H1 (cell line): ENCODE measurements around the gene BMF.

Experiments
- BCL11A ChIP-seq, 2 experiments: IDR thresholded peaks; one replicate each; pipeline ENCODE4 v1.6.1; 2011; ENCODE audit warnings: low read depth in 2 of 2, low read length in 2 of 2, mild to moderate bottlenecking in 2 of 2
- GTF2F1 ChIP-seq: IDR thresholded peaks from 2 replicates; pipeline ENCODE4 v1.6.1; 2012; ENCODE audit warnings: low read depth, low read length, improper control_type of control experiment, borderline replicate concordance
- KDM1A ChIP-seq: fragments of 200-600, 300-600 bp; sonication (generic); IDR thresholded peaks from 2 replicates; pipeline ENCODE4 v1.7.1; 2016; ENCODE audit warnings: mild to moderate bottlenecking, low read length, borderline replicate concordance
- POLR2AphosphoS5 ChIP-seq: IDR thresholded peaks from 2 replicates; pipeline ENCODE4 v1.6.1; 2011; ENCODE audit warnings: low read depth, low read length
- RAD21 ChIP-seq, 2 experiments: IDR thresholded peaks in 1 of 2; conservative IDR thresholded peaks in 1 of 2; 2 replicates each; pipeline ENCODE4 v1.6.1; 2011; ENCODE audit warnings: low read depth in 2 of 2, low read length in 2 of 2, improper control_type of control experiment in 1 of 2, inconsistent platforms in 1 of 2, mild to moderate bottlenecking in 1 of 2, moderate library complexity in 1 of 2
- RFX5 ChIP-seq: IDR thresholded peaks from 2 replicates; pipeline ENCODE4 v1.6.1; 2011; ENCODE audit warnings: low read depth, low read length, improper control_type of control experiment, borderline replicate concordance
- SP1 ChIP-seq: IDR thresholded peaks from 2 replicates; pipeline ENCODE4 v1.6.1; 2011; ENCODE audit warnings: low read depth, low read length
- TBP ChIP-seq: IDR thresholded peaks from 2 replicates; pipeline ENCODE4 v1.6.1; 2011; ENCODE audit warnings: low read depth, low read length, improper control_type of control experiment
- TF ChIP-seq, protein P1 (sequence below), 3 experiments: IDR thresholded peaks; 1 replicate in 2 of 3; 2 replicates in 1 of 3; pipeline versions ENCODE4 v1.5.1 to v1.6.1; 2011; ENCODE audit warnings: low read length in 3 of 3, mild to moderate bottlenecking in 3 of 3, inconsistent platforms in 2 of 3, low read depth in 1 of 3, moderate library complexity in 1 of 3; ENCODE audit not compliant: insufficient read depth in 1 of 3; ENCODE audit errors: control extremely low read depth in 1 of 3
- TF ChIP-seq, protein P2 (sequence below): IDR thresholded peaks from 2 replicates; pipeline ENCODE4 v1.6.1; 2012; ENCODE audit warnings: low read length, inconsistent platforms

DNA sequence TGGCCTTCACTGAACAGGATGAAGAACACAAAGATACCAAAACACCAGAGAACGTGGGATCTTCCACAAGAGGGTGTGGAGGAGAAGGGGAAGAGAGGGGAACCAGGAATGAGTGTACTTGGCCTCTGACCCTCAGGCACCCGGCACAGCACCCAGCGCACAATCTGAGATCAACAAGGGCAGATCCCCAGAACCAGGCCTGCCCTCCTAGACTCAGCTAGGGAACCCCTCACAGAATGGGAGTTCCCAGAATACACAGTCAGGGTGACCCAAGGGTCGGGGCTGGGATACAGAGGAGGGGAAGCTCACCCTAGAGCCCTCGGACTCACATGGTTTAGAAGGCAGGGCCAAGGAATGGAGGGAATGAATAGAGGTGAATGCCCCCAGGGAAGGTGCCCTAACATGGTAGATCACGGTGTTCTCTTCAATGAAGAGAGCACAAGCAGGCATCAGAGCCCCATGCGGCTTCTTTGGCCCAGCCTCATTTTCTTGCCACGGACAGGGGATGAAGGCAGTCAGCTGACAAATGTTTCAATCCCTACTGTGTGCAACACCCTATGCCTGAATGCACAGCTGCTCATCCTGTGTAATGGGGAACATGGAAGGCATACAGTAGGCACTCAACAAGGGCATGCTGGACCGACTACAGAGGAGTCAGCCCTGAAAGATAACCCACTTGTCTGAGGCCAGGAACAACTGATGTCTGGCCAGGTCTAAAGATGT, 13.1 kb downstream of the BMF start:
- TF ChIP-seq, protein P1, sequence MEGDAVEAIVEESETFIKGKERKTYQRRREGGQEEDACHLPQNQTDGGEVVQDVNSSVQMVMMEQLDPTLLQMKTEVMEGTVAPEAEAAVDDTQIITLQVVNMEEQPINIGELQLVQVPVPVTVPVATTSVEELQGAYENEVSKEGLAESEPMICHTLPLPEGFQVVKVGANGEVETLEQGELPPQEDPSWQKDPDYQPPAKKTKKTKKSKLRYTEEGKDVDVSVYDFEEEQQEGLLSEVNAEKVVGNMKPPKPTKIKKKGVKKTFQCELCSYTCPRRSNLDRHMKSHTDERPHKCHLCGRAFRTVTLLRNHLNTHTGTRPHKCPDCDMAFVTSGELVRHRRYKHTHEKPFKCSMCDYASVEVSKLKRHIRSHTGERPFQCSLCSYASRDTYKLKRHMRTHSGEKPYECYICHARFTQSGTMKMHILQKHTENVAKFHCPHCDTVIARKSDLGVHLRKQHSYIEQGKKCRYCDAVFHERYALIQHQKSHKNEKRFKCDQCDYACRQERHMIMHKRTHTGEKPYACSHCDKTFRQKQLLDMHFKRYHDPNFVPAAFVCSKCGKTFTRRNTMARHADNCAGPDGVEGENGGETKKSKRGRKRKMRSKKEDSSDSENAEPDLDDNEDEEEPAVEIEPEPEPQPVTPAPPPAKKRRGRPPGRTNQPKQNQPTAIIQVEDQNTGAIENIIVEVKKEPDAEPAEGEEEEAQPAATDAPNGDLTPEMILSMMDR (IDR thresholded peaks at IDR 0.05; ENCODE audit: control extremely low read depth in 1 of 3, insufficient read depth in 1 of 3, low read depth in 1 of 3, low read length in 3 of 3) = no peak
- TF ChIP-seq GTF2F1 (no peak), POLR2AphosphoS5 (no peak), BCL11A (IDR thresholded peaks at IDR 0.05; ENCODE audit: low read depth in 2 of 2, low read length in 2 of 2) (no peak), RAD21 (IDR thresholded peaks at IDR 0.05 in 1 of 2, conservative IDR thresholded peaks at IDR 0.05 in 1 of 2; ENCODE audit: low read depth in 2 of 2, low read length in 2 of 2) (no peak), RFX5 (no peak), TBP (no peak), KDM1A (no peak), SP1 (no peak)
- TF ChIP-seq, protein P2, sequence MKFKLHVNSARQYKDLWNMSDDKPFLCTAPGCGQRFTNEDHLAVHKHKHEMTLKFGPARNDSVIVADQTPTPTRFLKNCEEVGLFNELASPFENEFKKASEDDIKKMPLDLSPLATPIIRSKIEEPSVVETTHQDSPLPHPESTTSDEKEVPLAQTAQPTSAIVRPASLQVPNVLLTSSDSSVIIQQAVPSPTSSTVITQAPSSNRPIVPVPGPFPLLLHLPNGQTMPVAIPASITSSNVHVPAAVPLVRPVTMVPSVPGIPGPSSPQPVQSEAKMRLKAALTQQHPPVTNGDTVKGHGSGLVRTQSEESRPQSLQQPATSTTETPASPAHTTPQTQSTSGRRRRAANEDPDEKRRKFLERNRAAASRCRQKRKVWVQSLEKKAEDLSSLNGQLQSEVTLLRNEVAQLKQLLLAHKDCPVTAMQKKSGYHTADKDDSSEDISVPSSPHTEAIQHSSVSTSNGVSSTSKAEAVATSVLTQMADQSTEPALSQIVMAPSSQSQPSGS = no peak
